Esophagus muscularis mucosa (tissue), 4 donors: ENCODE measurements around the gene ERC2. TPM values are rescaled to one million over a fixed set of nuclear protein-coding genes. Genes with fewer than 3 reads are reported as not detected.

Source experiments
- DNase-seq: peaks from one replicate; pipeline ENCODE4 v3.0.0-alpha.2; 2017; ENCODE audit errors: extremely low spot score
- H3K27ac ChIP-seq, 4 donors: fragments of 200-600 bp; sonication (generic); replicated peaks in 1 of 4; 1 replicate in 3 of 4; 2 replicates in 1 of 4; pipeline ENCODE4 v1.5.1; 2016 to 2019; ENCODE audit warnings: mild to moderate bottlenecking in 1 of 4
- H3K27me3 ChIP-seq, 4 donors: fragments of 200-600 bp; sonication (generic); one replicate each; pipeline versions ENCODE4 v1.5.1 to v1.6.0; 2016 to 2019
- H3K36me3 ChIP-seq, 4 donors: fragments of 200-600 bp; sonication (generic); one replicate each; pipeline ENCODE4 v1.5.1; 2016 to 2019
- H3K4me1 ChIP-seq, 4 donors: fragments of 200-600 bp; sonication (generic); one replicate each; pipeline ENCODE4 v1.5.1; 2016 to 2019
- H3K4me3 ChIP-seq, 4 donors: fragments of 200-600 bp; sonication (generic); 1 replicate in 2 of 4; 2 replicates in 2 of 4; pipeline ENCODE4 v1.5.1; 2016 to 2019; ENCODE audit warnings: mild to moderate bottlenecking in 4 of 4, moderate library complexity in 1 of 4
- H3K9me3 ChIP-seq, 4 donors: fragments of 200-600 bp; sonication (generic); 1 replicate in 3 of 4; 2 replicates in 1 of 4; pipeline ENCODE4 v1.5.1; 2016 to 2019
- CTCF ChIP-seq, 3 experiments: fragments of 200-600 bp in 2 of 3; fragments of 450-650 bp in 1 of 3; sonication (generic) in 2 of 3; IDR thresholded peaks; one replicate each; pipeline ENCODE4 v1.5.1; 2017 to 2019; ENCODE audit warnings: antibody characterized with exemption in 3 of 3, mild to moderate bottlenecking in 2 of 3, moderate library complexity in 1 of 3
- EP300 ChIP-seq: sonication (generic); formaldehyde crosslinking; IDR thresholded peaks from one replicate; pipeline ENCODE4 v1.6.1; 2017; ENCODE audit warnings: antibody characterized with exemption
- POLR2A ChIP-seq: fragments of 450-650 bp; IDR thresholded peaks from one replicate; pipeline ENCODE4 v1.6.1; 2017; ENCODE audit warnings: antibody characterized with exemption, moderate library complexity, mild to moderate bottlenecking, low read depth
- POLR2AphosphoS5 ChIP-seq, 2 donors: sonication (generic); formaldehyde crosslinking; IDR thresholded peaks; one replicate each; pipeline ENCODE4 v1.6.1; 2017; ENCODE audit warnings: antibody characterized with exemption in 2 of 2
- whole genome bisulfite sequencing: methylation state at CpG from one replicate; pipeline ENCODE4 v1.1.5; 2018; 5-methylcytosine and 5-hydroxymethylcytosine counted together
- intact Hi-C: fragments of 100-400 bp; cut with DNase I; formaldehyde crosslinking; loops from one replicate; pipeline ENCODE4 v1.15.1; 2023
- total RNA-seq, 4 donors: library from RNA; depleted of rRNA; stranded (reverse); fragments of >200 nt; gene quantifications; one replicate each; pipeline versions ENCODE4 v1.1.0 to v1.2.1, GENCODE V29; 2016

Gene ERC2
- total RNA-seq, 4 donors from 2014 or later = 0.42 to 2.0 (median 1.5) TPM

- intact Hi-C loops = no loop called here
- WGBS = 85% methylated on average over 3 of the region's 3 CpGs
- TF ChIP-seq POLR2AphosphoS5 (IDR thresholded peaks at IDR 0.05) (no peak), POLR2A (no peak), CTCF (IDR thresholded peaks at IDR 0.05) (no peak), EP300 (no peak)
- no peaks in the 10 kb centered on the region for H3K36me3 ChIP-seq
- no peak overlapping the region for H3K27ac ChIP-seq
- no peaks in the 10 kb centered on the region for H3K27me3 ChIP-seq
- no peaks in the 10 kb centered on the region for H3K4me1 ChIP-seq
- no peak for DNase-seq
- no peak overlapping the region for H3K4me3 ChIP-seq
- no peaks in the 10 kb centered on the region for H3K9me3 ChIP-seq
These were observed 927.3 kb downstream of the ERC2 start for GRCh38 chr3:55541016-55541415.

- TF ChIP-seq POLR2A (no peak), EP300 (no peak), POLR2AphosphoS5 (IDR thresholded peaks at IDR 0.05) (no peak), CTCF (IDR thresholded peaks at IDR 0.05) (no peak)
- Histone ChIP-seq H3K27ac (no peak overlapping the region), H3K9me3 (no peaks in the 10 kb centered on the region), H3K4me3 (no peak overlapping the region), H3K36me3 (no peaks in the 10 kb centered on the region), H3K4me1 (no peaks in the 10 kb centered on the region), H3K27me3 (no peaks in the 10 kb centered on the region)
- intact Hi-C loops = no loop called here
- DNase-seq = no peak
- WGBS = 74% methylated on average over 5 of the region's 5 CpGs
These were observed 927.7 kb downstream of the ERC2 start for GRCh38 chr3:55540579-55540978.

- intact Hi-C loops = no loop called here
- no peaks in the 10 kb centered on the region for H3K4me1 ChIP-seq
- H3K4me3 ChIP-seq = no peak overlapping the region
- no peaks in the 10 kb centered on the region for H3K27me3 ChIP-seq
- H3K36me3 ChIP-seq = no peaks in the 10 kb centered on the region
- WGBS = 91% methylated on average over 4 of the region's 4 CpGs
- no peaks in the 10 kb centered on the region for H3K9me3 ChIP-seq
- DNase-seq = no peak
- no peak for TF ChIP-seq CTCF (IDR thresholded peaks at IDR 0.05)
- TF ChIP-seq POLR2AphosphoS5 (IDR thresholded peaks at IDR 0.05) = no peak
- no peak for TF ChIP-seq EP300
- TF ChIP-seq POLR2A = no peak
- H3K27ac ChIP-seq = no peak overlapping the region
These were observed 930.1 kb downstream of the ERC2 start for GRCh38 chr3:55538158-55538557.

- WGBS = 98% methylated on average over 3 of the region's 3 CpGs
- Histone ChIP-seq H3K4me3 (no peak overlapping the region), H3K4me1 (no peaks in the 10 kb centered on the region), H3K36me3 (no peaks in the 10 kb centered on the region), H3K9me3 (no peaks in the 10 kb centered on the region), H3K27ac (no peak overlapping the region), H3K27me3 (no peaks in the 10 kb centered on the region)
- intact Hi-C loops = no loop called here
- TF ChIP-seq POLR2A = no peak
- no peak for TF ChIP-seq CTCF (IDR thresholded peaks at IDR 0.05)
- TF ChIP-seq EP300 = no peak
- TF ChIP-seq POLR2AphosphoS5 (IDR thresholded peaks at IDR 0.05) = no peak
- DNase-seq = no peak
These were observed 930.7 kb downstream of the ERC2 start for GRCh38 chr3:55537563-55537962.

GRCh38 chr3:55537129-55537528 is 931.1 kb downstream of the ERC2 start:
- H3K9me3 ChIP-seq = no peaks in the 10 kb centered on the region
- no peak overlapping the region for H3K27ac ChIP-seq
- no peaks in the 10 kb centered on the region for H3K4me1 ChIP-seq
- TF ChIP-seq POLR2AphosphoS5 (IDR thresholded peaks at IDR 0.05) = no peak
- TF ChIP-seq POLR2A = no peak
- no peak for TF ChIP-seq CTCF (IDR thresholded peaks at IDR 0.05)
- TF ChIP-seq EP300 = no peak
- H3K27me3 ChIP-seq = no peaks in the 10 kb centered on the region
- no peak for DNase-seq
- 87% methylated on average over 7 of the region's 7 CpGs for WGBS
- H3K36me3 ChIP-seq = no peaks in the 10 kb centered on the region
- H3K4me3 ChIP-seq = no peak overlapping the region
- intact Hi-C loops = no loop called here
